Adrenal gland (tissue), 12 donors: ENCODE measurements around the gene NINL. TPM values are rescaled to one million over a fixed set of nuclear protein-coding genes. Genes with fewer than 3 reads are reported as not detected.

Experiments
- DNase-seq, 7 donors: peaks; one replicate each; pipeline ENCODE4 v3.0.0-alpha.2; 2019 to 2020
- H3K27ac ChIP-seq, 5 donors: fragments of 200-600 bp; sonication (generic) in 4 of 5; 1 replicate in 3 of 5; 2 replicates in 2 of 5; pipeline versions ENCODE4 v1.5.1 to v1.8.0; 2016 to 2020; ENCODE audit warnings: mild to moderate bottlenecking in 1 of 5
- H3K27me3 ChIP-seq: fragments of 200-600 bp; 2 replicates; pipeline ENCODE4 v1.8.0; 2021
- H3K36me3 ChIP-seq, 2 donors: fragments of 200-600 bp; replicated peaks in 1 of 2; 1 replicate in 1 of 2; 2 replicates in 1 of 2; pipeline versions ENCODE4 v1.5.1 to v1.8.0; 2018 to 2022
- H3K4me1 ChIP-seq, 2 donors: fragments of 200-600 bp; replicated peaks in 1 of 2; 1 replicate in 1 of 2; 2 replicates in 1 of 2; pipeline versions ENCODE4 v1.5.1 to v1.8.0; 2018 to 2021
- H3K4me3 ChIP-seq, 4 donors: fragments of 200-600 bp; sonication (generic) in 3 of 4; one replicate each; pipeline ENCODE4 v1.5.1; 2016 to 2018
- H3K9me3 ChIP-seq, 3 donors: fragments of 200-600 bp; sonication (generic) in 1 of 3; replicated peaks in 1 of 3; 1 replicate in 2 of 3; 2 replicates in 1 of 3; pipeline versions ENCODE4 v1.5.1 to v1.8.0; 2016 to 2021
- POLR2A ChIP-seq, 2 donors: fragments of 450-650 bp; IDR thresholded peaks; one replicate each; pipeline ENCODE4 v1.6.1; 2017; ENCODE audit warnings: antibody characterized with exemption in 2 of 2, mild to moderate bottlenecking in 2 of 2, moderate library complexity in 1 of 2
- WGBS, 4 donors: extraction: QIAGEN DNeasy Blood & Tissue Kit in 2 of 4; methylation state at CpG; one replicate each; pipeline versions ENCODE4 v1.1.5 to v1.1.7; 2013 to 2017; 5-methylcytosine and 5-hydroxymethylcytosine counted together
- intact Hi-C, 2 donors: fragments of 100-400 bp; cut with DNase I; formaldehyde crosslinking; loops; one replicate each; pipeline versions ENCODE4 v1.14.1 to v1.15.0; 2022 to 2023
- polyA plus RNA-seq, 3 donors: library from polyadenylated mRNA; stranded (reverse); fragments of 200-250 nt in 2 of 3; fragments of 350-450 nt in 1 of 3; fragmentation: Illumina TruSeq in 1 of 3; extraction: RNeasy Lipid Tissue Mini Kit (QIAGEN cat#74804) in 1 of 3; gene quantifications; one replicate each; pipeline ENCODE4 v1.2.3, GENCODE V29; 2013 to 2014
- total RNA-seq, 9 donors: library from RNA; depleted of rRNA in 4 of 9; stranded (reverse); fragments of >200 nt in 4 of 9; fragments of 120-200 nt in 1 of 9; fragmentation: NEBNext Ultra II Directional in 1 of 9; extraction: Animal tissue kit (Norgen Biotek cat#: 25700) in 1 of 9; gene quantifications; one replicate each; pipeline versions ENCODE4 v1.1.0 to v1.2.4, GENCODE V29; 2013 to 2023
- TF ChIP-seq, protein P1 (sequence below), 6 experiments: fragments of 450-650 bp in 4 of 6; fragments of 200-600 bp in 2 of 6; sonication (generic) in 1 of 6; IDR thresholded peaks; 1 replicate in 5 of 6; 2 replicates in 1 of 6; pipeline versions ENCODE4 v1.5.1 to v1.8.0; 2016 to 2021; ENCODE audit warnings: antibody characterized with exemption in 6 of 6, mild to moderate bottlenecking in 2 of 6, moderate library complexity in 1 of 6
- donor health status: healthy with polysubstance abuse.
- donor health status: Bipolar disorder and iron deficiency.
- donor health status: DM: yes; HTN: yes; CAD: no.
- donor health status: DM: no; HTN: no; CAD: no.
- donor health status: DM: no; HTN: no; CAD: no.
- donor health status: DM: yes; HTN: yes; CAD: no.

NINL gene
- total and polyA plus RNA-seq, 12 donors: 10.0 to 30.9 (median 15.4) TPM

DNA sequence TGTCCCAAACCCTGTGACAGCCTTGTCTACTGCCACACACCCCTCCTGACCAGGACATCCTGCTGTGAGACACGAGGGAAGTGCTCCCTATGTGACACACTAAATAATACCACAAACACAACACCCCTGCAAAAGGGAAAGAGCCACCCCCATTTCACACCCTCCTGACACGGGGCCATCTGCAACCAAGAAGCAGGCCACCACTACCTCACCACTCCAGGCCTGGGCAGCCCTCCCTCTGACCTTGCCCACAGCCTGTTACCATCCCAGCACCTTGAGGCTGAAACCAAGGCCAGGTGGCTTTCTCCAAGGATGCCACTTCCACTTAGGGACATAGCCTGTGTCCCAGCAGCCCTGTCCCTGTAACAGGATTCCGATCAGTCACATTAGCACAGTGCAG lies 68.2 kb downstream of the NINL start:
- H3K4me1 ChIP-seq: no peaks in the 10 kb centered on the region
- TF ChIP-seq, protein P1, sequence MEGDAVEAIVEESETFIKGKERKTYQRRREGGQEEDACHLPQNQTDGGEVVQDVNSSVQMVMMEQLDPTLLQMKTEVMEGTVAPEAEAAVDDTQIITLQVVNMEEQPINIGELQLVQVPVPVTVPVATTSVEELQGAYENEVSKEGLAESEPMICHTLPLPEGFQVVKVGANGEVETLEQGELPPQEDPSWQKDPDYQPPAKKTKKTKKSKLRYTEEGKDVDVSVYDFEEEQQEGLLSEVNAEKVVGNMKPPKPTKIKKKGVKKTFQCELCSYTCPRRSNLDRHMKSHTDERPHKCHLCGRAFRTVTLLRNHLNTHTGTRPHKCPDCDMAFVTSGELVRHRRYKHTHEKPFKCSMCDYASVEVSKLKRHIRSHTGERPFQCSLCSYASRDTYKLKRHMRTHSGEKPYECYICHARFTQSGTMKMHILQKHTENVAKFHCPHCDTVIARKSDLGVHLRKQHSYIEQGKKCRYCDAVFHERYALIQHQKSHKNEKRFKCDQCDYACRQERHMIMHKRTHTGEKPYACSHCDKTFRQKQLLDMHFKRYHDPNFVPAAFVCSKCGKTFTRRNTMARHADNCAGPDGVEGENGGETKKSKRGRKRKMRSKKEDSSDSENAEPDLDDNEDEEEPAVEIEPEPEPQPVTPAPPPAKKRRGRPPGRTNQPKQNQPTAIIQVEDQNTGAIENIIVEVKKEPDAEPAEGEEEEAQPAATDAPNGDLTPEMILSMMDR (IDR thresholded peaks at IDR 0.05): no peak
- no peak for TF ChIP-seq POLR2A (IDR thresholded peaks at IDR 0.05)
- H3K9me3 ChIP-seq: peaks cover 0 to 16% (median 0%) of the 10 kb centered on the region in 3 donors
- DNase-seq: no peak
- intact Hi-C loops: no loop called here
- H3K4me3 ChIP-seq: no peak overlapping the region
- no peak overlapping the region for H3K27ac ChIP-seq
- no peaks in the 10 kb centered on the region for H3K27me3 ChIP-seq
- no peaks in the 10 kb centered on the region for H3K36me3 ChIP-seq
- WGBS, 4 donors: 83 to 96% (median 87%) methylated on average over 3 of the region's 3 CpGs

DNA sequence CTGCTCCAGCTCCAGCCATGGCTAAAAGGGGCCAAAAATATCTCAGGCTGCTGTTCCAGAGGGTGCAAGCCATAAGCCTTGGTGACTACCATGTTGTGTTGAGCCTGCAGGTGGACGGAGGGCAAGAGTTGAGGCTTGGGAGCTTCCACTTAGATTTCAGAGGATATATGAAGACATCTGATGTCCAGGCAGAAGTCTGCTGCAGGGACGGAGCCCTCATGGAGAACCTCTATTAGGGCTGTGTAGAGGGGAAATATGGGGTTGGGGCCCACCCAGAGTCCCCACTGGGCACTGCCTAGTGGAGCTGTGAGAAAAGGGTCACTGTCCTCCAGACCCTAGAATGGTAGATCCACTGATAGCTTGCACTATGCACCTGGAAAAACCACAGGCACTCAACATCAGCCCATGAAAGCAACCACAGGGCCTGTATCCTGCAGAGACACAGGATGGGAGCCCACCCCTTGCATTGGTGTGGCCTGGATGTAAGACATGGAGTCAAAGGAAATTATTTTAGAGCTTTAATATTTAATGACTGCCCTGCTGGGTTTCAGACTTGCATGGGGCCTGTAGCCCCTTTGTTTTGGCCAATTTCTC lies 70.5 kb downstream of the NINL start:
- no peaks in the 10 kb centered on the region for H3K4me1 ChIP-seq
- TF ChIP-seq, protein P1 (IDR thresholded peaks at IDR 0.05): no peak
- TF ChIP-seq POLR2A (IDR thresholded peaks at IDR 0.05): no peak
- peaks cover 0 to 16% (median 0%) of the 10 kb centered on the region in 3 donors for H3K9me3 ChIP-seq
- H3K27ac ChIP-seq: no peak overlapping the region
- H3K36me3 ChIP-seq: peaks cover 0 to 13% of the 10 kb centered on the region in 2 donors
- no peaks in the 10 kb centered on the region for H3K27me3 ChIP-seq
- 95 to 100% (median 99%) methylated on average over 1 to 2 of the region's 2 CpGs for WGBS, 4 donors
- intact Hi-C loops: no loop called here
- no peak overlapping the region for H3K4me3 ChIP-seq
- DNase-seq: no peak

DNA sequence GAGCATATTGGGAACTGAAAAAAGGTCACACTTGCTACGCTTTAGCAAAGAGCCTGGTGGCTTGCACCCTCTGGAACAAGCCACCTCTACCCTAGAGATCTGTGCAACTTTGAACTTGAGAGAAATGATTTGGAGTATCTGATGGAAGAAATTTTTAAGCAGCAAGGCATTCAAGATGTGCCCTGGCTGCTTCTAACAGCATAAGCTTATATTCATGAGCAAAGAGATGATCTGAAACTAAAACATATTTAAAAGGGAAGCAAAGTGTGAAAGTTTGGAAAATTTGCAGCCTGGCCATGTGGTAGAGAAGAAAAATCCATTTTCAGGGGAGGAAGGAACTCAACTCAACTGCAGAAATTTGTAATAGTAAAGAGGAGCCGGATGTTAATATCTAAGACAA lies 71.1 kb downstream of the NINL start:
- WGBS, 4 donors: 96 to 98% (median 96%) methylated on average over 2 of the region's 2 CpGs
- H3K27ac ChIP-seq: no peak overlapping the region
- intact Hi-C loops: no loop called here
- no peak overlapping the region for H3K4me3 ChIP-seq
- no peak for TF ChIP-seq POLR2A (IDR thresholded peaks at IDR 0.05)
- TF ChIP-seq, protein P1 (IDR thresholded peaks at IDR 0.05): no peak
- H3K4me1 ChIP-seq: no peaks in the 10 kb centered on the region
- no peaks in the 10 kb centered on the region for H3K27me3 ChIP-seq
- no peak for DNase-seq
- H3K36me3 ChIP-seq: peaks cover 0 to 20% of the 10 kb centered on the region in 2 donors
- H3K9me3 ChIP-seq: peaks cover 0 to 16% (median 0%) of the 10 kb centered on the region in 3 donors

DNA sequence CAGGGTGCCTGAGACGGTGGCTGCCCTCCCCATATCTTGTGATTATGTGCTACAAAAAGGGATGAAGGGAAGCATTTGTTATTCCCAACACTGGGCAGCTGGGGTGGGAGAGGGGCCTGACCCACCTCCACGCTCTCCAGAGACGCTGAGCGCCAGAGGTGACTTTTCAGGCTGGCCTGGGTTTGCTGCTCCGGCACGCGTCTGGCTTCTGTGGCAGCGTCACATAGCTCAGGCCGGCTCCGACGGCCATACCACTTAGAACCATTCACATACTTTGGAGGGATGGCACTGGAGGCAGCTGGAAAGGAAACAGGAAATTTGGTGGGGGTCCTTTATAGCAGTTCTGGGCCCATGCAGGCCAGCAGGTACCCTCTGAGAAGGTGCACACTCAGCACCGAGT lies 72.6 kb downstream of the NINL start:
- peaks cover 0 to 21% of the 10 kb centered on the region in 2 donors for H3K36me3 ChIP-seq
- H3K27ac ChIP-seq: no peak overlapping the region
- H3K4me1 ChIP-seq: peaks cover 6% of the 10 kb centered on the region in 2 donors
- WGBS, 4 donors: 86 to 98% (median 97%) methylated on average over 6 to 12 of the region's 12 CpGs
- peaks cover 0 to 16% (median 0%) of the 10 kb centered on the region in 3 donors for H3K9me3 ChIP-seq
- H3K4me3 ChIP-seq: no peak overlapping the region
- intact Hi-C loops: no loop called here
- no peak for TF ChIP-seq POLR2A (IDR thresholded peaks at IDR 0.05)
- TF ChIP-seq, protein P1 (IDR thresholded peaks at IDR 0.05): no peak
- H3K27me3 ChIP-seq: no peaks in the 10 kb centered on the region
- DNase-seq: no peak
